Immature natural killer cell (primary cell): ENCODE measurements around the gene ASTN1. TPM values are rescaled to one million over a fixed set of nuclear protein-coding genes. Genes with fewer than 3 reads are reported as not detected.

Experiments
- DNase-seq, 3 donors: peaks; one replicate each; pipeline ENCODE4 v3.0.0; 2022; ENCODE audit warnings: mixed read lengths in 1 of 3
- H3K27ac Mint-ChIP-seq, 6 donors: one replicate each; pipeline ENCODE4 v1.8.0; 2020; ENCODE audit warnings: mixed read lengths in 6 of 6, mild to moderate bottlenecking in 5 of 6, inconsistent platforms in 4 of 6, moderate library complexity in 3 of 6
- H3K27me3 Mint-ChIP-seq, 3 donors: one replicate each; pipeline ENCODE4 v1.8.0; 2020 to 2021; ENCODE audit warnings: low read depth in 3 of 3, mild to moderate bottlenecking in 3 of 3, mixed read lengths in 3 of 3, moderate library complexity in 3 of 3, inconsistent platforms in 1 of 3
- H3K36me3 Mint-ChIP-seq, 3 donors: one replicate each; pipeline ENCODE4 v1.8.0; 2020; ENCODE audit warnings: mixed read lengths in 3 of 3, inconsistent platforms in 2 of 3, mild to moderate bottlenecking in 2 of 3
- H3K4me1 Mint-ChIP-seq, 2 donors: one replicate each; pipeline ENCODE4 v1.8.0; 2020; ENCODE audit warnings: inconsistent platforms in 2 of 2, mild to moderate bottlenecking in 2 of 2, mixed read lengths in 2 of 2, moderate library complexity in 1 of 2
- H3K4me3 Mint-ChIP-seq, 5 donors: one replicate each; pipeline ENCODE4 v1.8.0; 2020; ENCODE audit warnings: mild to moderate bottlenecking in 5 of 5, mixed read lengths in 5 of 5, inconsistent platforms in 3 of 5, moderate library complexity in 3 of 5
- H3K9me3 Mint-ChIP-seq, 6 donors: one replicate each; pipeline ENCODE4 v1.8.0; 2020; ENCODE audit warnings: mild to moderate bottlenecking in 6 of 6, mixed read lengths in 6 of 6, inconsistent platforms in 4 of 6, moderate library complexity in 3 of 6
- polyA plus RNA-seq, 3 donors: library from polyadenylated mRNA; unstranded; fragments of 300-500 nt; fragmentation: Illumina TruSeq; gene quantifications; one replicate each; pipeline ENCODE4 v1.2.3, GENCODE V29; 2021

ASTN1 gene
- polyA plus RNA-seq, 3 donors from 2014 or later: not detected

GRCh38 chr1:176837708-176838107 is 326.8 kb downstream of the ASTN1 start:
- no peak for DNase-seq
- no peaks in the 10 kb centered on the region for H3K4me1 Mint-ChIP-seq
- H3K27me3 Mint-ChIP-seq: no peaks in the 10 kb centered on the region
- no peak overlapping the region for H3K27ac Mint-ChIP-seq
- H3K4me3 Mint-ChIP-seq: no peak overlapping the region
- no peaks in the 10 kb centered on the region for H3K36me3 Mint-ChIP-seq
- peaks cover 0 to 2% (median 0%) of the 10 kb centered on the region in 6 donors for H3K9me3 Mint-ChIP-seq

- Mint-ChIP-seq H3K27me3 (peaks cover 0 to 1% (median 0%) of the 10 kb centered on the region in 3 donors), H3K36me3 (no peaks in the 10 kb centered on the region)
These were observed 333.4 kb downstream of the ASTN1 start for GRCh38 chr1:176831150-176831549.

GRCh38 chr1:176829261-176829660 is 335.3 kb downstream of the ASTN1 start:
- Mint-ChIP-seq H3K9me3 (peaks cover 0 to 5% (median 0%) of the 10 kb centered on the region in 6 donors), H3K27me3 (peaks cover 0 to 1% (median 0%) of the 10 kb centered on the region in 3 donors), H3K27ac (no peak overlapping the region), H3K4me1 (no peaks in the 10 kb centered on the region), H3K4me3 (no peak overlapping the region), H3K36me3 (no peaks in the 10 kb centered on the region)
- DNase-seq: no peak

More at GRCh38 chr1:176831150-176831549, 333.4 kb downstream of the ASTN1 start:
- Mint-ChIP-seq H3K27ac (no peak overlapping the region), H3K4me1 (no peaks in the 10 kb centered on the region), H3K4me3 (no peak overlapping the region), H3K9me3 (peaks cover 0 to 2% (median 0%) of the 10 kb centered on the region in 6 donors)
- no peak for DNase-seq

GRCh38 chr1:176826265-176826664 is 338.2 kb downstream of the ASTN1 start:
- Mint-ChIP-seq H3K9me3 (peaks cover 0 to 5% (median 1%) of the 10 kb centered on the region in 6 donors), H3K4me3 (no peak overlapping the region), H3K27ac (no peak overlapping the region), H3K27me3 (peaks cover 0 to 1% (median 0%) of the 10 kb centered on the region in 3 donors), H3K36me3 (no peaks in the 10 kb centered on the region), H3K4me1 (no peaks in the 10 kb centered on the region)
- DNase-seq: no peak

- no peak overlapping the region for H3K4me3 Mint-ChIP-seq
- no peaks in the 10 kb centered on the region for H3K4me1 Mint-ChIP-seq
- no peaks in the 10 kb centered on the region for H3K36me3 Mint-ChIP-seq
- peaks cover 0 to 3% (median 2%) of the 10 kb centered on the region in 3 donors for H3K27me3 Mint-ChIP-seq
- H3K9me3 Mint-ChIP-seq: peaks cover 0 to 5% (median under 1%) of the 10 kb centered on the region in 6 donors
- no peak overlapping the region for H3K27ac Mint-ChIP-seq
- no peak for DNase-seq
These were observed 344.0 kb downstream of the ASTN1 start for GRCh38 chr1:176820391-176821031.

GRCh38 chr1:176816232-176816631 is 348.3 kb downstream of the ASTN1 start:
- H3K36me3 Mint-ChIP-seq: no peaks in the 10 kb centered on the region
- no peak for DNase-seq
- no peak overlapping the region for H3K4me3 Mint-ChIP-seq
- H3K4me1 Mint-ChIP-seq: no peaks in the 10 kb centered on the region
- peaks cover 0 to 5% (median 1%) of the 10 kb centered on the region in 6 donors for H3K9me3 Mint-ChIP-seq
- peaks cover 0 to 3% (median 2%) of the 10 kb centered on the region in 3 donors for H3K27me3 Mint-ChIP-seq
- no peak overlapping the region for H3K27ac Mint-ChIP-seq

GRCh38 chr1:176815621-176816020 is 348.9 kb downstream of the ASTN1 start:
- Mint-ChIP-seq H3K36me3 (no peaks in the 10 kb centered on the region), H3K9me3 (peaks cover 0 to 5% (median 1%) of the 10 kb centered on the region in 6 donors), H3K4me1 (no peaks in the 10 kb centered on the region), H3K27ac (no peak overlapping the region), H3K27me3 (peaks cover 0 to 2% (median under 1%) of the 10 kb centered on the region in 3 donors), H3K4me3 (no peak overlapping the region)
- no peak for DNase-seq

- Mint-ChIP-seq H3K9me3 (peaks cover 0 to 15% (median 4%) of the 10 kb centered on the region in 6 donors), H3K36me3 (no peaks in the 10 kb centered on the region), H3K27me3 (peaks cover 0 to 2% (median 0%) of the 10 kb centered on the region in 3 donors), H3K4me3 (no peak overlapping the region), H3K4me1 (no peaks in the 10 kb centered on the region), H3K27ac (no peak overlapping the region)
- no peak for DNase-seq
These were observed 352.8 kb downstream of the ASTN1 start for GRCh38 chr1:176811511-176812288.

GRCh38 chr1:176809292-176809691 is 355.2 kb downstream of the ASTN1 start:
- DNase-seq: no peak
- no peaks in the 10 kb centered on the region for H3K36me3 Mint-ChIP-seq
- H3K9me3 Mint-ChIP-seq: peaks cover 0 to 15% (median 2%) of the 10 kb centered on the region in 6 donors
- no peaks in the 10 kb centered on the region for H3K4me1 Mint-ChIP-seq
- no peak overlapping the region for H3K27ac Mint-ChIP-seq
- H3K27me3 Mint-ChIP-seq: no peaks in the 10 kb centered on the region
- no peak overlapping the region for H3K4me3 Mint-ChIP-seq

Other genes with a start within 250 kb of the ASTN1 start
- not detected for gene BRINP2, start 6.2 kb upstream of the ASTN1 start, polyA plus RNA-seq